ENCODE measurements around the gene SLC25A36.

SLC25A36 gene

GRCh38 chr3:141019244-141019643 is 77.6 kb downstream of the SLC25A36 start:
- Histone ChIP-seq H3K4me3 (replicated peaks; ENCODE audit: insufficient read depth, low read length) (no peak overlapping the region), H3K27me3 (ENCODE audit: insufficient read depth, poor library complexity, severe bottlenecking) (no peaks in the 10 kb centered on the region), H3K27ac (replicated peaks) (no peak overlapping the region)
- no peak for TF ChIP-seq CTCF (IDR thresholded peaks at IDR 0.05; ENCODE audit: insufficient read depth, low read length)
- no peak for TF ChIP-seq GABPA (IDR thresholded peaks at IDR 0.05; ENCODE audit: low read depth)
- TF ChIP-seq SPI1 (IDR thresholded peaks at IDR 0.05; ENCODE audit: borderline replicate concordance, low read depth) = no peak
- TF ChIP-seq POLR2AphosphoS5 (IDR thresholded peaks at IDR 0.05; ENCODE audit: low read depth) = no peak
- no peak for TF ChIP-seq REST (IDR thresholded peaks at IDR 0.05; ENCODE audit: insufficient replicate concordance, low read depth)
- no peak for DNase-seq (ENCODE audit: low read depth in 1 of 2, low spot score in 1 of 2)

GRCh38 chr3:141020143-141020830 is 78.7 kb downstream of the SLC25A36 start:
- Histone ChIP-seq H3K27me3 (ENCODE audit: insufficient read depth, poor library complexity, severe bottlenecking) (no peaks in the 10 kb centered on the region), H3K4me3 (replicated peaks; ENCODE audit: insufficient read depth, low read length) (no peak overlapping the region), H3K27ac (replicated peaks) (no peak overlapping the region)
- no peak for TF ChIP-seq REST (IDR thresholded peaks at IDR 0.05; ENCODE audit: insufficient replicate concordance, low read depth)
- TF ChIP-seq CTCF (IDR thresholded peaks at IDR 0.05; ENCODE audit: insufficient read depth, low read length) = no peak
- no peak for TF ChIP-seq POLR2AphosphoS5 (IDR thresholded peaks at IDR 0.05; ENCODE audit: low read depth)
- DNase-seq (ENCODE audit: low read depth in 1 of 2, low spot score in 1 of 2) = no peak

GRCh38 chr3:141021261-141021660 is 79.6 kb downstream of the SLC25A36 start:
- no peak for TF ChIP-seq REST (IDR thresholded peaks at IDR 0.05; ENCODE audit: insufficient replicate concordance, low read depth)
- Histone ChIP-seq H3K4me3 (replicated peaks; ENCODE audit: insufficient read depth, low read length) (no peak overlapping the region), H3K27ac (replicated peaks) (no peak overlapping the region), H3K27me3 (ENCODE audit: insufficient read depth, poor library complexity, severe bottlenecking) (no peaks in the 10 kb centered on the region)
- DNase-seq (ENCODE audit: low read depth in 1 of 2, low spot score in 1 of 2) = no peak
